ENCODE results near the gene TCN2. TPM values are rescaled to one million over a fixed set of nuclear protein-coding genes. Genes with fewer than 3 reads are reported as not detected.

The TCN2 gene
- total and polyA plus RNA-seq, 9 of the 15 experiments (the other 6 are each of a cell fraction or from before 2014, with no cell fraction given) = 0.88 to 5.4 (median 1.7) TPM

GRCh38 chr22:30600921-30601320 is 6.1 kb upstream of the TCN2 start:
- POLR2A ChIA-PET = interaction anchor here (0.6 to 1.4 kb wide), 2 partner anchors 10 to 963 kb away, joined by 6 to 7 read pairs; partner anchors contain the start of gene PES1
- DNase-seq (ENCODE audit: extremely low read depth in 1 of 4, low spot score in 3 of 4) (no peak), ATAC-seq (no peak), FAIRE-seq (no peak)
- BruUV-seq (replicated peaks) = no TSS peak
- in situ Hi-C loops (cut with MboI) (loop anchor here (10.0 kb wide), 1 partner anchor 316 kb away; the partner anchor contains the start of gene CASTOR1), intact Hi-C loops (cut with micrococcal nuclease) (no loop called here)
- no peaks in the 10 kb centered on the region for H3K27me3 ChIP-seq (ENCODE audit: control insufficient read depth in 2 of 2, insufficient read depth in 2 of 2, low read length in 2 of 2)
- no peaks in the 10 kb centered on the region for H3K9me3 ChIP-seq (replicated peaks; ENCODE audit: control insufficient read depth, insufficient read depth, low read depth, low read length)
- no peak overlapping the region for H3K4me3 ChIP-seq
- no peaks in the 10 kb centered on the region for H3K79me2 ChIP-seq (ENCODE audit: control insufficient read depth, insufficient read depth, low read length)
- WGBS (ENCODE audit: insufficient coverage, low coverage, missing lambda C conversion rate) = 17% methylated on average over 3 of the region's 3 CpGs
- no peak overlapping the region for H2AFZ ChIP-seq (ENCODE audit: low read depth, low read length)
- H3K36me3 ChIP-seq (ENCODE audit: control insufficient read depth, insufficient read depth, low read length) = no peaks in the 10 kb centered on the region
- H3K27ac ChIP-seq (ENCODE audit: extremely low read depth, low read depth, low read length) = no peak overlapping the region
- H3K4me2 ChIP-seq (ENCODE audit: insufficient read depth, low read length) = no peak overlapping the region
- no peaks in the 10 kb centered on the region for H3K9me1 ChIP-seq (ENCODE audit: control insufficient read depth, insufficient read depth, low read length)
- CTCF ChIA-PET (ENCODE audit: low intra/inter-chr PET ratio) = no interaction called here
- H3K9ac ChIP-seq (ENCODE audit: insufficient read depth in 1 of 2, low read depth in 2 of 2, low read length in 2 of 2) = no peak overlapping the region
- H3K4me1 ChIP-seq (replicated peaks in 1 of 2; ENCODE audit: control insufficient read depth in 2 of 2, insufficient read depth in 2 of 2, low read length in 2 of 2) = peaks cover 0 to 7% of the 10 kb centered on the region in 2 experiments; a peak in 3 of 5 replicates
- H4K20me1 ChIP-seq (replicated peaks; ENCODE audit: control insufficient read depth, insufficient read depth, low read length) = no peaks in the 10 kb centered on the region
- TF ChIP-seq CCAR2 (IDR thresholded peaks at IDR 0.05; ENCODE audit: low read depth, low read length) (no peak), NFATC3 (IDR thresholded peaks at IDR 0.05) (no peak), XRCC4 (IDR thresholded peaks at IDR 0.05; ENCODE audit: extremely low read depth, insufficient read depth, insufficient read length) (no peak), HMGN3 (IDR thresholded peaks at IDR 0.05; ENCODE audit: borderline replicate concordance, extremely low read depth, insufficient read length, low read depth, low read length) (no peak), NFIX (CRISPR knock-in tag; IDR thresholded peaks at IDR 0.05; ENCODE audit: low read depth) (no peak), CEBPB (tag; IDR thresholded peaks at IDR 0.05) (no peak), NR2C1 (IDR thresholded peaks at IDR 0.05) (no peak), NR2C1 (tag; IDR thresholded peaks at IDR 0.05) (no peak), ZC3H4 (CRISPR knock-in tag; IDR thresholded peaks at IDR 0.05; ENCODE audit: borderline replicate concordance) (no peak), PTRF (tag; IDR thresholded peaks at IDR 0.05) (no peak), ZNF121 (CRISPR knock-in tag; conservative IDR thresholded peaks at IDR 0.05) (no peak), CTCFL (IDR thresholded peaks at IDR 0.05; ENCODE audit: borderline replicate concordance, insufficient read depth, low read depth, low read length, poor library complexity, severe bottlenecking) (no peak), SREBF2 (CRISPR knock-in tag; IDR thresholded peaks at IDR 0.05) (no peak), DPF2 (IDR thresholded peaks at IDR 0.05) (no peak), MCM7 (IDR thresholded peaks at IDR 0.05) (no peak)
- TF ChIP-seq, protein P1, sequence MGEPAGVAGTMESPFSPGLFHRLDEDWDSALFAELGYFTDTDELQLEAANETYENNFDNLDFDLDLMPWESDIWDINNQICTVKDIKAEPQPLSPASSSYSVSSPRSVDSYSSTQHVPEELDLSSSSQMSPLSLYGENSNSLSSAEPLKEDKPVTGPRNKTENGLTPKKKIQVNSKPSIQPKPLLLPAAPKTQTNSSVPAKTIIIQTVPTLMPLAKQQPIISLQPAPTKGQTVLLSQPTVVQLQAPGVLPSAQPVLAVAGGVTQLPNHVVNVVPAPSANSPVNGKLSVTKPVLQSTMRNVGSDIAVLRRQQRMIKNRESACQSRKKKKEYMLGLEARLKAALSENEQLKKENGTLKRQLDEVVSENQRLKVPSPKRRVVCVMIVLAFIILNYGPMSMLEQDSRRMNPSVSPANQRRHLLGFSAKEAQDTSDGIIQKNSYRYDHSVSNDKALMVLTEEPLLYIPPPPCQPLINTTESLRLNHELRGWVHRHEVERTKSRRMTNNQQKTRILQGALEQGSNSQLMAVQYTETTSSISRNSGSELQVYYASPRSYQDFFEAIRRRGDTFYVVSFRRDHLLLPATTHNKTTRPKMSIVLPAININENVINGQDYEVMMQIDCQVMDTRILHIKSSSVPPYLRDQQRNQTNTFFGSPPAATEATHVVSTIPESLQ (CRISPR knock-in tag; IDR thresholded peaks at IDR 0.05) = no peak
- TF ChIP-seq, protein P2, sequence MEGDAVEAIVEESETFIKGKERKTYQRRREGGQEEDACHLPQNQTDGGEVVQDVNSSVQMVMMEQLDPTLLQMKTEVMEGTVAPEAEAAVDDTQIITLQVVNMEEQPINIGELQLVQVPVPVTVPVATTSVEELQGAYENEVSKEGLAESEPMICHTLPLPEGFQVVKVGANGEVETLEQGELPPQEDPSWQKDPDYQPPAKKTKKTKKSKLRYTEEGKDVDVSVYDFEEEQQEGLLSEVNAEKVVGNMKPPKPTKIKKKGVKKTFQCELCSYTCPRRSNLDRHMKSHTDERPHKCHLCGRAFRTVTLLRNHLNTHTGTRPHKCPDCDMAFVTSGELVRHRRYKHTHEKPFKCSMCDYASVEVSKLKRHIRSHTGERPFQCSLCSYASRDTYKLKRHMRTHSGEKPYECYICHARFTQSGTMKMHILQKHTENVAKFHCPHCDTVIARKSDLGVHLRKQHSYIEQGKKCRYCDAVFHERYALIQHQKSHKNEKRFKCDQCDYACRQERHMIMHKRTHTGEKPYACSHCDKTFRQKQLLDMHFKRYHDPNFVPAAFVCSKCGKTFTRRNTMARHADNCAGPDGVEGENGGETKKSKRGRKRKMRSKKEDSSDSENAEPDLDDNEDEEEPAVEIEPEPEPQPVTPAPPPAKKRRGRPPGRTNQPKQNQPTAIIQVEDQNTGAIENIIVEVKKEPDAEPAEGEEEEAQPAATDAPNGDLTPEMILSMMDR (IDR thresholded peaks at IDR 0.05 in 2 of 3, conservative IDR thresholded peaks at IDR 0.05 in 1 of 3; ENCODE audit: insufficient read depth in 2 of 3, low read depth in 1 of 3, low read length in 3 of 3) = no peak

All from K562 (cell line).